ENCODE results near the gene PPIA. TPM values are rescaled to one million over a fixed set of nuclear protein-coding genes. Genes with fewer than 3 reads are reported as not detected.

The PPIA gene
- total and polyA plus RNA-seq, 2 experiments from 2014 or later: 903 to 2,579 TPM

DNA sequence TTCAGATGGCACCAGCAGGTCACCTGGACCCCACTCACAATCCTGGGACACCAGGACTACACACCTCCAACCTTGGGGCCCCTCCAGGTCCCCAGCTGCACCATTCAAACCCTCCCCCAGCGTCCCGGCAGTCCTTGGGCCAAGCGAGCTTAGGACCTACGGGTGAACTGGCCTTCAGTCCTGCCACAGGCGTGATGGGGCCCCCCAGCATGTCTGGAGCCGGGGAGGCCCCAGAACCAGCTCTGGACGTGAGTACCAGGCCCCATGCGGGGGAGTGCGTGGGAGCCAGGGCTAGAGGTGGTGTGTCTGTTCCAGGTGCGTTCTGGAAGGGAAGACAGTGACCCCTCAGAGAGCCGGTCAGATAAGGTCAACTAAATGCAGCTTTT is 30.1 kb upstream of the PPIA start:
- Histone ChIP-seq H3K4me3 (no peak overlapping the region), H3K27ac (no peak overlapping the region), H3K36me3 (peaks cover 48% of the 10 kb centered on the region), H3K4me1 (ENCODE audit: low read depth) (no peaks in the 10 kb centered on the region), H3K27me3 (no peaks in the 10 kb centered on the region), H3K9me3 (ENCODE audit: low read depth) (no peaks in the 10 kb centered on the region)
- DNase-seq (ENCODE audit: low read depth in 1 of 2, low spot score in 1 of 2): no peak
- TF ChIP-seq CTCF (IDR thresholded peaks at IDR 0.05; ENCODE audit: low read depth, low read length): no peak

GRCh38 chr7:44767134-44767911 is 29.2 kb upstream of the PPIA start:
- H3K36me3 ChIP-seq: peaks cover 41% of the 10 kb centered on the region
- TF ChIP-seq CTCF (IDR thresholded peaks at IDR 0.05; ENCODE audit: low read depth, low read length): no peak
- no peaks in the 10 kb centered on the region for H3K9me3 ChIP-seq (ENCODE audit: low read depth)
- H3K4me1 ChIP-seq (ENCODE audit: low read depth): no peaks in the 10 kb centered on the region
- H3K27ac ChIP-seq: peak overlapping the region; percentile 76
- no peak overlapping the region for H3K4me3 ChIP-seq
- H3K27me3 ChIP-seq: no peaks in the 10 kb centered on the region
- DNase-seq (ENCODE audit: low read depth in 1 of 2, low spot score in 1 of 2): no peak

GRCh38 chr7:44767912-44768627 is 28.4 kb upstream of the PPIA start:
- peaks cover 39% of the 10 kb centered on the region for H3K36me3 ChIP-seq
- no peak for TF ChIP-seq CTCF (IDR thresholded peaks at IDR 0.05; ENCODE audit: low read depth, low read length)
- H3K4me1 ChIP-seq (ENCODE audit: low read depth): no peaks in the 10 kb centered on the region
- peak in 1 of 2 donors; percentile 83 for DNase-seq (ENCODE audit: low read depth in 1 of 2, low spot score in 1 of 2)
- H3K27me3 ChIP-seq: no peaks in the 10 kb centered on the region
- no peaks in the 10 kb centered on the region for H3K9me3 ChIP-seq (ENCODE audit: low read depth)
- H3K4me3 ChIP-seq: no peak overlapping the region
- H3K27ac ChIP-seq: peak overlapping the region; percentile 76

DNA sequence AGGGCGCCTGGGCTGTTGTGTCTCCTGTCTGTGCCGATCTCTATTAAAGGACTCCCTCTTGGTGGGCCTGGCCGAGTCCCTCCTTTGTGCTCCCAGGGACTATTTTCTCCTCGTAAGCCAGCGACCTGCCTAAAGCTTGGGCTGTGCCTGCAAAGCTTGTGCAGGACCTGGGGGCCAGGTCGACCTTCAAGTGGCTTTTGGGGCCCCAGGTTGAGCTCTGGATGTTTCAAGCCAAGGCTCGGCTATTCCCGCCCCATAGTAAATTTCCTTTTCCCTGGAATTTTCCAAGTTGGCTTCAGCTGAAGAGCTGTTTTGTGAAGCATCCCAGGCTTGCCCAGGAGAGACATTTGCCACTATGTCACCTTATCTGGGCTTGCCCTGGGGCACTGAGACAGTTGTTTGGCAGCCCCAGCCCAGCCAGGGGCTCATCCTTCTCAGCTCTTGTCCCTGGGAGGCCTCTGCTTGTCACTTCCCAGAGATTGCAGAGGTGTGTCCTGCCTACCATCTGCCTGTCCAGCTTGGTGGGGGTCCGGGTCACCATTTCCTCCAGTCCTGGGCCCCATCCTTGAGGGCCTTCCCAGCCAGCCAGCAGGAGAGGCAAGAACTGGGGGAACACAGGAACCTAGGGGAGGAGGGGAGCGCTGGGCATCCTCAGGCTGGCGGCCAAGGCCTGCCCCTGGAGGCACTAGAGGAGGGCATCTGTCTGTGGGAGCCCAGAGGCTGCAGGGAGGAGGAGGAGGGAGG is 27.7 kb upstream of the PPIA start:
- Histone ChIP-seq H3K27ac (peak overlapping the region; percentile 76), H3K4me1 (ENCODE audit: low read depth) (no peaks in the 10 kb centered on the region), H3K4me3 (no peak overlapping the region), H3K36me3 (peaks cover 32% of the 10 kb centered on the region), H3K27me3 (no peaks in the 10 kb centered on the region), H3K9me3 (ENCODE audit: low read depth) (no peaks in the 10 kb centered on the region)
- DNase-seq (ENCODE audit: low read depth in 1 of 2, low spot score in 1 of 2): no peak
- TF ChIP-seq CTCF (IDR thresholded peaks at IDR 0.05; ENCODE audit: low read depth, low read length): no peak

DNA sequence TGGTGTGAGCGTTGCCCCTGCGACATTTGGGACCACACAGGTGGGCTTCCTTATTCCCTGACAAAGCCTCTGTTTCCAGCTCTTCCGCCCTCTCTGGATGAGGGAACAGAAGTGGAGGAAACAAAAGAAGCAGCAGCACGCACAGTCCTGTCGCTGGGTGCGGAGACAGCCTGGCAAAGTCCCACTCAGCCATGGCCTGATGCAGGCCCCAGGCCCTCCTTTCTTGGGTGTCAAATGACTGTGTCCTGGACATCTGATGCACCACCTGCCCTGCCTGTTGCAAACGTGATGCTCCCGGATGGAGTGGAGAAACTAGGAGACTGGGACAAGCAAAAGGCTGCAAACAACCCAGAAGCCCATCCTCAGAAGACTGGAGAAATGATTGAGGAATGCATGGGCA is 27.1 kb upstream of the PPIA start:
- H3K9me3 ChIP-seq (ENCODE audit: low read depth): no peaks in the 10 kb centered on the region
- no peak for TF ChIP-seq CTCF (IDR thresholded peaks at IDR 0.05; ENCODE audit: low read depth, low read length)
- H3K4me3 ChIP-seq: no peak overlapping the region
- peak overlapping the region; percentile 76 for H3K27ac ChIP-seq
- H3K36me3 ChIP-seq: peaks cover 27% of the 10 kb centered on the region
- no peaks in the 10 kb centered on the region for H3K27me3 ChIP-seq
- H3K4me1 ChIP-seq (ENCODE audit: low read depth): no peaks in the 10 kb centered on the region
- no peak for DNase-seq (ENCODE audit: low read depth in 1 of 2, low spot score in 1 of 2)

All from cardiac muscle cell (in vitro differentiated cells and primary cell).